Panc1 (cell line): ENCODE data around the gene KAT6B. TPM values are rescaled to one million over a fixed set of nuclear protein-coding genes. Genes with fewer than 3 reads are reported as not detected.

Experiments
- ATAC-seq: fragments of 200-7000 bp; cut with Tn5 transposase; 2 replicates; pipeline ENCODE4 v1.9.1; 2020; ENCODE audit warnings: mild to moderate bottlenecking, moderate library complexity
- BruUV-seq: library from RNA; stranded (reverse); fragments of 400-500 nt; replicated peaks from 2 replicates; lab custom pipeline; 2021; lab: Mats Ljungman, UMichigan
- CTCF ChIA-PET: fragments of 300-600 bp; sonication (Branson Sonifier 250); formaldehyde crosslinking; loops from one replicate; lab custom pipeline; 2022; ENCODE audit warnings: antibody characterized with exemption; lab: Charles Lee
- POLR2A ChIA-PET: fragments of 300-600 bp; sonication (Branson Sonifier 250); formaldehyde crosslinking; loops from one replicate; lab custom pipeline; 2022; ENCODE audit warnings: antibody characterized with exemption; lab: Charles Lee
- DNase-seq: peaks from one replicate; pipeline ENCODE4 v3.0.0-alpha.2; 2010; ENCODE audit warnings: low read depth, low spot score
- H3K27ac ChIP-seq: 2 replicates; pipeline ENCODE4 v1.5.1; 2011; ENCODE audit warnings: mild to moderate bottlenecking, low read length, inconsistent platforms
- H3K27me3 ChIP-seq: fragments of 200-500 bp; sonication (Bioruptor generic); 2 replicates; pipeline ENCODE4 v1.6.0; 2014; ENCODE audit warnings: low read length, inconsistent platforms; ENCODE audit not compliant: control insufficient read depth, insufficient read depth
- H3K36me3 ChIP-seq: fragments of 200-500 bp; sonication (Bioruptor generic); 2 replicates; pipeline ENCODE4 v1.5.1; 2014; ENCODE audit warnings: inconsistent platforms, mild to moderate bottlenecking, low read length, moderate library complexity; ENCODE audit not compliant: control insufficient read depth, insufficient read depth
- H3K4me1 ChIP-seq: 2 replicates; pipeline ENCODE4 v1.5.1; 2011; ENCODE audit warnings: inconsistent platforms, mild to moderate bottlenecking, low read length, moderate library complexity; ENCODE audit not compliant: control insufficient read depth, insufficient read depth
- H3K4me3 ChIP-seq, 2 experiments: 2 replicates each; pipeline ENCODE4 v1.5.1; 2011 to 2012; ENCODE audit warnings: low read depth in 2 of 2, low read length in 2 of 2, mild to moderate bottlenecking in 2 of 2, inconsistent platforms in 1 of 2, moderate library complexity in 1 of 2
- H3K9me3 ChIP-seq: fragments of 200-500 bp; sonication (Bioruptor generic); 2 replicates; pipeline ENCODE4 v1.5.1; 2014; ENCODE audit warnings: low read depth, mild to moderate bottlenecking, inconsistent platforms, low read length, moderate library complexity; ENCODE audit not compliant: control insufficient read depth, insufficient read depth
- POLR2AphosphoS5 ChIP-seq: IDR thresholded peaks from 2 replicates; pipeline ENCODE4 v1.6.1; 2012; ENCODE audit warnings: mild to moderate bottlenecking, low read depth, low read length, moderate library complexity
- SIN3A ChIP-seq: IDR thresholded peaks from 2 replicates; pipeline ENCODE4 v1.6.1; 2012; ENCODE audit warnings: low read depth, mild to moderate bottlenecking, low read length, moderate library complexity, borderline replicate concordance; ENCODE audit not compliant: insufficient read depth
- TCF7L2 ChIP-seq: IDR thresholded peaks from 2 replicates; pipeline ENCODE4 v1.6.1; 2011; ENCODE audit warnings: mild to moderate bottlenecking, low read depth, low read length, inconsistent platforms
- in situ Hi-C: cut with HindIII; loops from 2 replicates; pipeline ENCODE4 v1.10.0; 2016; ENCODE audit warnings: low sequenced_read_pairs, low pct_unique_long_range_greater_than_20kb
- intact Hi-C: fragments of 100-400 bp; cut with micrococcal nuclease; formaldehyde crosslinking; loops from one replicate; pipeline ENCODE4 v1.10.0; 2022; ENCODE audit not compliant: unreplicated experiment
- total RNA-seq: library from RNA; stranded (reverse); gene quantifications from one replicate; pipeline ENCODE4 v1.2.1, GENCODE V29; 2021; ENCODE audit not compliant: unreplicated experiment
- TF ChIP-seq, protein P1 (sequence below): fragments of 450-650 bp; IDR thresholded peaks from 2 replicates; pipeline ENCODE4 v1.5.1; 2017; ENCODE audit warnings: mild to moderate bottlenecking
- TF ChIP-seq, protein P2 (sequence below), 2 experiments: IDR thresholded peaks; 2 replicates each; pipeline ENCODE4 v1.6.1; 2011 to 2012; ENCODE audit warnings: low read depth in 2 of 2, control low read depth in 1 of 2, low read length in 1 of 2, mild to moderate bottlenecking in 1 of 2, moderate library complexity in 1 of 2; ENCODE audit not compliant: insufficient read depth in 1 of 2

KAT6B gene
- total RNA-seq, 1 experiment from 2014 or later: 31.1 TPM

- POLR2A ChIA-PET: no interaction called here
- ATAC-seq (no peak), DNase-seq (no peak)
Measured at GRCh38 chr10:75007646-75008045, 181.2 kb downstream of the KAT6B start.

GRCh38 chr10:75008952-75009351 lies 182.6 kb downstream of the KAT6B start:
- CTCF ChIA-PET: no interaction called here
- intact Hi-C loops (no loop called here), in situ Hi-C loops (no loop called here)
- no peaks in the 10 kb centered on the region for H3K36me3 ChIP-seq
- H3K27ac ChIP-seq: no peak overlapping the region
- no peaks in the 10 kb centered on the region for H3K9me3 ChIP-seq
- no peaks in the 10 kb centered on the region for H3K4me1 ChIP-seq
- no TSS peak for BruUV-seq
- DNase-seq: no peak
- POLR2A ChIA-PET: no interaction called here
- no peaks in the 10 kb centered on the region for H3K27me3 ChIP-seq
- ATAC-seq: no peak
- H3K4me3 ChIP-seq: no peak overlapping the region
- TF ChIP-seq POLR2AphosphoS5 (no peak), TCF7L2 (no peak), SIN3A (no peak)
- TF ChIP-seq, protein P1, sequence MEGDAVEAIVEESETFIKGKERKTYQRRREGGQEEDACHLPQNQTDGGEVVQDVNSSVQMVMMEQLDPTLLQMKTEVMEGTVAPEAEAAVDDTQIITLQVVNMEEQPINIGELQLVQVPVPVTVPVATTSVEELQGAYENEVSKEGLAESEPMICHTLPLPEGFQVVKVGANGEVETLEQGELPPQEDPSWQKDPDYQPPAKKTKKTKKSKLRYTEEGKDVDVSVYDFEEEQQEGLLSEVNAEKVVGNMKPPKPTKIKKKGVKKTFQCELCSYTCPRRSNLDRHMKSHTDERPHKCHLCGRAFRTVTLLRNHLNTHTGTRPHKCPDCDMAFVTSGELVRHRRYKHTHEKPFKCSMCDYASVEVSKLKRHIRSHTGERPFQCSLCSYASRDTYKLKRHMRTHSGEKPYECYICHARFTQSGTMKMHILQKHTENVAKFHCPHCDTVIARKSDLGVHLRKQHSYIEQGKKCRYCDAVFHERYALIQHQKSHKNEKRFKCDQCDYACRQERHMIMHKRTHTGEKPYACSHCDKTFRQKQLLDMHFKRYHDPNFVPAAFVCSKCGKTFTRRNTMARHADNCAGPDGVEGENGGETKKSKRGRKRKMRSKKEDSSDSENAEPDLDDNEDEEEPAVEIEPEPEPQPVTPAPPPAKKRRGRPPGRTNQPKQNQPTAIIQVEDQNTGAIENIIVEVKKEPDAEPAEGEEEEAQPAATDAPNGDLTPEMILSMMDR: no peak
- TF ChIP-seq, protein P2, sequence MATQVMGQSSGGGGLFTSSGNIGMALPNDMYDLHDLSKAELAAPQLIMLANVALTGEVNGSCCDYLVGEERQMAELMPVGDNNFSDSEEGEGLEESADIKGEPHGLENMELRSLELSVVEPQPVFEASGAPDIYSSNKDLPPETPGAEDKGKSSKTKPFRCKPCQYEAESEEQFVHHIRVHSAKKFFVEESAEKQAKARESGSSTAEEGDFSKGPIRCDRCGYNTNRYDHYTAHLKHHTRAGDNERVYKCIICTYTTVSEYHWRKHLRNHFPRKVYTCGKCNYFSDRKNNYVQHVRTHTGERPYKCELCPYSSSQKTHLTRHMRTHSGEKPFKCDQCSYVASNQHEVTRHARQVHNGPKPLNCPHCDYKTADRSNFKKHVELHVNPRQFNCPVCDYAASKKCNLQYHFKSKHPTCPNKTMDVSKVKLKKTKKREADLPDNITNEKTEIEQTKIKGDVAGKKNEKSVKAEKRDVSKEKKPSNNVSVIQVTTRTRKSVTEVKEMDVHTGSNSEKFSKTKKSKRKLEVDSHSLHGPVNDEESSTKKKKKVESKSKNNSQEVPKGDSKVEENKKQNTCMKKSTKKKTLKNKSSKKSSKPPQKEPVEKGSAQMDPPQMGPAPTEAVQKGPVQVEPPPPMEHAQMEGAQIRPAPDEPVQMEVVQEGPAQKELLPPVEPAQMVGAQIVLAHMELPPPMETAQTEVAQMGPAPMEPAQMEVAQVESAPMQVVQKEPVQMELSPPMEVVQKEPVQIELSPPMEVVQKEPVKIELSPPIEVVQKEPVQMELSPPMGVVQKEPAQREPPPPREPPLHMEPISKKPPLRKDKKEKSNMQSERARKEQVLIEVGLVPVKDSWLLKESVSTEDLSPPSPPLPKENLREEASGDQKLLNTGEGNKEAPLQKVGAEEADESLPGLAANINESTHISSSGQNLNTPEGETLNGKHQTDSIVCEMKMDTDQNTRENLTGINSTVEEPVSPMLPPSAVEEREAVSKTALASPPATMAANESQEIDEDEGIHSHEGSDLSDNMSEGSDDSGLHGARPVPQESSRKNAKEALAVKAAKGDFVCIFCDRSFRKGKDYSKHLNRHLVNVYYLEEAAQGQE (IDR thresholded peaks at IDR 0.05; ENCODE audit: insufficient read depth in 1 of 2, low read depth in 2 of 2, low read length in 1 of 2): no peak

More at GRCh38 chr10:75007646-75008045, 181.2 kb downstream of the KAT6B start:
- no peaks in the 10 kb centered on the region for H3K27me3 ChIP-seq
- TF ChIP-seq, protein P1: no peak
- TF ChIP-seq SIN3A: no peak
- TF ChIP-seq POLR2AphosphoS5: no peak
- no peak for TF ChIP-seq TCF7L2
- TF ChIP-seq, protein P2 (IDR thresholded peaks at IDR 0.05; ENCODE audit: insufficient read depth in 1 of 2, low read depth in 2 of 2, low read length in 1 of 2): no peak
- H3K27ac ChIP-seq: no peak overlapping the region
- CTCF ChIA-PET: no interaction called here
- intact Hi-C loops: no loop called here
- H3K9me3 ChIP-seq: no peaks in the 10 kb centered on the region
- BruUV-seq: no TSS peak
- in situ Hi-C loops: no loop called here
- H3K4me1 ChIP-seq: no peaks in the 10 kb centered on the region
- no peak overlapping the region for H3K4me3 ChIP-seq
- no peaks in the 10 kb centered on the region for H3K36me3 ChIP-seq
